GM19043 (cell line): ENCODE results near the gene WNT9B.

ENCODE experiments used
- ATAC-seq: cut with Tn5 transposase; IDR thresholded peaks from one replicate; pipeline ENCODE4 v1.9.1; 2021; ENCODE audit warnings: low read depth; ENCODE audit not compliant: unreplicated experiment

The WNT9B gene

DNA sequence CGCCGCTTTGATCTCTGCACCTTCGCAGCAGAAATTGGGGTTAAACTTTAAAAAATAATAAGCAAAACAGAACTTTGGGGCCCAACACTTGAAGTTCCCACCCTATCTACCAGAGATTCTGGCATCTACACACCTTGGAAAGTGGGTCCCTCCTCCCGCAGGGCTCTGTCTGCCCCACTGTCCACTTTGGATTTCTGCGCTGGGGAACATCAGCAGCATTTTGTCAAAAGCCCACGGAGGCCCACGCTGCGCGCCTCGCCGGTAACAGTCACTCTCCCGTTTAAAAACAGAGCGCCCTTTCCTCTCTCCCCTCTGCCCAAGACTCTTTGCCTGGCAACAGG lies 725 bp upstream of the WNT9B start:
- ATAC-seq: no peak

DNA sequence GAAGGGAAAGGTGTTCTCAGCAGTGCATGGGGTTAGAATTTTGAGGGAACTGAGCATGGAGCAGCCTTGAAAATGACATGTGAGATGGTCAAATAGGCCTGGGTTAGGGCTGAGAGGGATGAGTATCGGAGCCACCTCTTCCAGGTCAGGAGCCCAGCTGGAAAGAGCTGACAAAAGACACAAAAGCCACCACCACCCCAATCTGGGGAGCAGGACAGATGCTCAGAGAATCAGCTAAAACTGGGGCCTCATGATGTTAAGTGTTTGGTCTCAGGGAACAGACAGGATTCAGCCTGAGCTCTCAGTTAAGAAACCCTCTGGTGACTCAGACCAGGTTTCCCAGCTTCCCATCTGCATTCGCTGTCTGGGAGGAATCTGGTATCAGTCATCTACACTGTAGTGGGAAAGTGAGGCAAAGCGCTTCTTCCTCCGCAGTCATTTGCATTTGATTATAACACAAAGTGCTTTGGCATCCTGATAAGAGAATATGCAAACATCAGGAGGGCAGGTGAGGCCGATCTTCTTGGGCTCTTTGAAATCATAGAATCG lies 2.6 kb downstream of the WNT9B start:
- ATAC-seq: no peak

DNA sequence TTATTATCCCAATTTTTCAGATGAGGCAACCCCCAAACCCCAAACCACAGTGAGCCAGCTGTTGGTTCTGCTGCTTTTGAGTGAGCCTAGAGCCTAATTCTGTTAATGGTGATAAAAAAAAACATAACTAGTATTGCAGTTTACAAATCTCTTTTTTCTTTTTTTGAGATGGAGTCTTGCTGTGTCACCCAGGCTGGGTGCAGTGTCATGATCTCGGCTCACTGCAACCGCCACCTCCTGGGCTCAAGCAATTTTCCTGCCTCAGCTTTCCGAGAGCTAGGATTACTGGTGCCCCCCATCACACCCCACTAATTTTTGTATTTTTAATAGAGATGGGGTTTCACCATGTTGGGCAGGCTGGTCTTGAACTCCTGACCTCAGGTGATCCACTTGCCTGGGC lies 3.1 kb downstream of the WNT9B start:
- no peak for ATAC-seq

DNA sequence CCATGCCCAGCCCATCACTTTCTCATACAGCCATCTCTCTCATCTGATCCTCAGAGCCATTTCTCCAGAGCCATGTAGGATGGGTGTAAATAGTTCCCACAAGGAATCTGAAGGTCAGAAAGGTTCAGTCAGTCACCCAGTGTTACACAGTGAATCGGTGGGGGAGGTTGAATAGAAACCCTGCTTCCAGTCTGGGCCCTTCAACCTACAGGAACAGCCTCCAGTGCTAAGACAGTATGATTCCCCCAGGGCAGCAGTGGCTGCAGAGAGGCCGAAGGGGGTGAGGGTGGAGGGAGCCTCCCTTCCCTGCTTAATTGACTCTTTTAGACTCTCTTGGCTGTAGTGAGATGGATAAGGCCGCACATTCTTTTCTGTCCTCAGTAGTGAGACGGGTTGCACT lies 3.6 kb downstream of the WNT9B start:
- ATAC-seq: no peak

DNA sequence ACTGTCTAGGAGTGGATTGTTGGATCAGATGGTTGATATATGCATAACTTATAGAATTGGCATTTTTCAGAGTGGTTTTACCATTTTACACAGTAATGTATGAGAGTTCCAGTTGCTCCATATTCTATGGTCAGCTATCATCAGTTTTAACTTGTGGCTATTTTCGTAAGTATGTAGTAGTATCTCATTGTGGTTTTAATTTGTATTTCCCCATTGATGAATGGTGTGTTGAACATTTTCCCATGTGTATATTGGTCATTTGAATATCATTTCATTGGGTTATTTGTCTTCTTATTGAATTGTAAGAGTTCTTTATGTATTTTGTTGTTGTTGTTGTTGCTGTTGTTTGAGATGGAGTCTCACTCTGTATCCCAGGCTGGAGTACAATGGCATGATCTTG lies 6.2 kb downstream of the WNT9B start:
- ATAC-seq: no peak

DNA sequence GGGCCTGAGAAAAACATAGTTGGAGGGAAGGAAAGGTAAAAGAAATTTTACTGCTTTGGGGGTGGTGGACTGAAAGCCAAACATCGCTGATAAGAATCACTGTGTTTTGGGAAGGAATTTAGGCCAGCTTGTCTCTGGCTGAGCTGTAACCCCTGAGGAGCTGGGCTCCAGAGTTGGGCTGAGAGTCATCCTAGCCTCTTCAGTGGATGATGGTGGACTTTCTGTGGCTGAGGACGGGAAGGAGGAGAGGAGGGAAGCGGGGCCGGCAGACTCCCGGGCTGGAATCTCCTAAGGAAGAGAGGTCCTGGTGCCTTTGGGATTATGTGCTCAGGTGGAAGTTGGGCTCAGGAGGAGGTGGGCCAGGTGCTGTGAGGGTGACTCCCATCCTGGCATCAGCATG lies 8.6 kb downstream of the WNT9B start:
- no peak for ATAC-seq

DNA sequence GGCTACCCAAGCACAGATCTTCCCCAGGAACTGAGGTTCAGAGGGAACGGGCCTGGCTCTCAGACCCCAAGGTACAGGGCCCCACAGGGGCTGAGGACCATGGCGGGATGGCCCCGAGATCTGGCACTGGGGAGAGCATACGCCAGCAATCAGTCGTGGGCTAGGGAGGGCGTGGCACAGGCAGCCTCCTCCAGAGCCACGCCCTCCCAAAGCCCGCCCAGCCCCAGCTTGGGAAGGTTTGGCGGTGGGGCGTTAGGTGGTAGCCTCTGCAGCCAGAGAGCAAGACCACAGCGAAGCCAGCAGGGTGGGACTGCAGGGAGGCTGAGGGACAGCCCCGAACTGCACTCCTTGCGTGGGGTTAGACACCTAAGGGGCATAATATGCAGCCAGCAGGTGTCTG lies 11.6 kb downstream of the WNT9B start:
- ATAC-seq: no peak

DNA sequence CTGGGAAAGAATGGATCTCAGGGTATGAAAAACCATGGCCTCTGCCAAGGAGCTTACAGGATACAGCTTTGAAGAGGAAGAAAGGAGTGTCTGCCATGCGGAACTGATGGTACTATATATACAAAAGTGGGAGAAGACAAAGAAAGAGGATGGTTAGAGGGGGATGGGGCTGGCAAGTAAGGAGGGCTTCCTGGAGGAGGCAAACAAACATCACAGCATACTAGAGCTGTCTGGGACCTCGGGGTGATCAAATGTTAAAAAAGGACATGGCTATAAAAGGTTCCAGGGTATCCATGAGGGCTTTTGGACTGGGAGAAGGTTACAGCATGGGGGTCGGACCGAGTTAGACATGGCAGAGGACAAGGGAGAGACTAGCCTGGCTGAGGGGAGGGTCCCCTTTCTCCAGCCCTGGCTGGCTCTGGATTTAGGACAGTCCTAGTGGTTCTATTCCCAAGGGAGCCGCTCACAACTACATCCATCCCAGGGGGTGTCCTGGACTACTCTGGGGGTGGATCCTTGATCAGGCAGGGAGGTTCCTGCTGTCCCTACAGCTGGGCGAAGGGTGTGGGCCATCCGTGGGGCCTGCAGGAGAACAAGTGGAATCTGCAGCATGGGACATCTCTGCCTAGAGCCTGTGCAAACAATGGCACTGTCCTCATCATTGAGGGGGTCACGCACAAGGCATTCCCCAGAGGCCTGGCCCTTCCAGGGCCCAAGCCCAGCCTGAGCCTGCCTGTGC lies 12.2 kb downstream of the WNT9B start:
- ATAC-seq: no peak

DNA sequence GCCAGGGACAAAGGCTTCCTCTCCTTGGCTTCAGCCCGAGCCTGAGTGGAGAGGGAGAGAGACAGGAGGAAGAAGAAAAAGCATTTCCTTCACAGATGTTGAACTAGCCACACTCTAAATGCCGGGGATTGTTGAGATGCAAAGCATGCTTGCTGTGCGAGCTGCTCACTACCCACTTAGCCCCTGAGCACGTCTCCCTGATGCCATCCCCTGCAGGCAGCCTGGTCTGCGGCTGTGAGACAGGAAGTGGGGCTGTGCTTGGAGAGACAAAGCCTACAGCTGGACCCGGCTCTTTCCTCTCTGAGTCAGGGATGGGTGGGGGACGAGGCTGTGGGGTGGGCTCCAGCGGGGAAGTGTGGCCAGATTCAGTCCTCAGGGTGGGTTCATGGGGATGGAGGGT lies 13.7 kb downstream of the WNT9B start:
- no peak for ATAC-seq

DNA sequence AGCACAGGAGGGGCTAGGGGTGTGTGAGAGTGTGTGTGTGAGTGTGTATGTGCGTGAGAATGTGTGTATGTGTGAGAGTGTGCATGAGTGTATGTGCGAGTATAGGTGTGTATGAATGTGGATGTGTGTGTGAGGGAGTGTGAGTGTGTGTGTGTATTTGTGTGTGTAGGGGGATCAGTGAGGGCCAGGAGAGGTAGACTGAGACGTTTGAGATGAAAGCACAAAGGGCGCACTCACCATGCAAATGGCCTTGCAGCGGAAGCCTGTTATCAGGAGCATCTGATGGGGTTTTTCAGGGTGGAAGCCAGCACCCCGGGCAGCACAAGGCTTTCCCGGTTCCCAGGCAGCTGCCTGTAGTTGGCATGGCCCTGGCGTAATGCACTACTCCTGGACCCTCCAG lies 14.9 kb downstream of the WNT9B start:
- no peak for ATAC-seq

DNA sequence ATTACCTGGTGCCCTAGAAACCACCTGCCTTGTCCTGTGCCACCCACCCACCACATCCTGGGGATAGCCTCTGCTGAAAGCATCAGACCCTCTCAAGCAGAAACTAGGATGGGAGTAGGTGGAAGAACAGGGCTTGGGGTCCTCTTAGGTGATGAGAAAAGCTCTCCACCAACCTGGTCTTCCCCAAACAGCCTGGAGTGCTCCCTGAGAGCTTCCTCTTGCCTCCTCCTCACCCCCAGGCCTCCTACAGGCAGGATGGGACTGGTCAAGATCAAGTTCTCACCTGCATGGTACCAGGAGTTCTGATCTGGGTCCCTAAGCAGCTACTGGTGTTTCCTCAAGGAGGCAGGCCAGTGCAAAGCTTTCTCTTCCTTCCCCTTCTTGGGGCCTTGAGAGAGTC lies 15.4 kb downstream of the WNT9B start:
- ATAC-seq: no peak

DNA sequence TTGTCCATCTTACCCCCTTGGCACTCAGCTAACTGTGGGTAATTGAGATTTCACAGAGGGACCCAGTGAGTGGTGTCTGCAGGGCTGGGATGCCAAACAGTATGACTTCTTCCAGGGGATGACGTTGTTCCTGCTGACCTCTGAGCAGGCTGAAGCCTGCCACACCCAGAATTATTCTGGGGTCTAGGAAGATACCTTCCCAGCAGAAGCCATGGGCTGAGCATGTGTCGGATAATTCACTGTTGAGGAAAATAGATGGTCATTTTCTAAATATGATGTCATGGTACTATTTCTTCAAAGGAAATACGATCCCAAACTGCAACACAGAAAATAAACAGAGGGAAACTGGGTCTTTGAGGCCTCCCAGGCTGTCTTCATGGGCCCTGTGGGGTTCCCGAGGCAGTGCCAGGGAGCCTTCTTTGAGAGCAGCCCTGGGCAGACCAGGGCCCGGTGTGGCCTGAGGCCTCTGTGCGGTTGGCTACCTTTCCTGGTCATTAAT lies 17.4 kb downstream of the WNT9B start:
- no peak for ATAC-seq

DNA sequence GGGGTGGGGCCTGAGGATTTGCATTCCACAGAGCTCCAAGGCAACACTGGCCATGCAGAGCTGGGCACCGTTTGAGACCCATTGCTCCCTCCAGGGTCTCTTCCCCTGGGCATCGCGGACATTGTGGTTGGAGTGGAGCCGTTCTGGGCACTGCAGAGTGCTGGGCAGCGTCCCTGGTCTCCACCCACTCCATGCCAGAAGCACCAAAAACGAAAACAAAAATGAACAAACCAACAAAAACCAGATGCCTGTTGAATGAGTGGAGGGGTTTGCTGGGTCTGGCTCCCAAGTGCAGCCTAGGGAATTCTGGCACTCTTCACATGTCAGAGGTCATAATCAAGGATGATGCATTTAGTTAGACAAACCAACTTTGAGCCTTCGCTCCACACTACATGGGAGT lies 17.9 kb downstream of the WNT9B start:
- ATAC-seq: no peak

DNA sequence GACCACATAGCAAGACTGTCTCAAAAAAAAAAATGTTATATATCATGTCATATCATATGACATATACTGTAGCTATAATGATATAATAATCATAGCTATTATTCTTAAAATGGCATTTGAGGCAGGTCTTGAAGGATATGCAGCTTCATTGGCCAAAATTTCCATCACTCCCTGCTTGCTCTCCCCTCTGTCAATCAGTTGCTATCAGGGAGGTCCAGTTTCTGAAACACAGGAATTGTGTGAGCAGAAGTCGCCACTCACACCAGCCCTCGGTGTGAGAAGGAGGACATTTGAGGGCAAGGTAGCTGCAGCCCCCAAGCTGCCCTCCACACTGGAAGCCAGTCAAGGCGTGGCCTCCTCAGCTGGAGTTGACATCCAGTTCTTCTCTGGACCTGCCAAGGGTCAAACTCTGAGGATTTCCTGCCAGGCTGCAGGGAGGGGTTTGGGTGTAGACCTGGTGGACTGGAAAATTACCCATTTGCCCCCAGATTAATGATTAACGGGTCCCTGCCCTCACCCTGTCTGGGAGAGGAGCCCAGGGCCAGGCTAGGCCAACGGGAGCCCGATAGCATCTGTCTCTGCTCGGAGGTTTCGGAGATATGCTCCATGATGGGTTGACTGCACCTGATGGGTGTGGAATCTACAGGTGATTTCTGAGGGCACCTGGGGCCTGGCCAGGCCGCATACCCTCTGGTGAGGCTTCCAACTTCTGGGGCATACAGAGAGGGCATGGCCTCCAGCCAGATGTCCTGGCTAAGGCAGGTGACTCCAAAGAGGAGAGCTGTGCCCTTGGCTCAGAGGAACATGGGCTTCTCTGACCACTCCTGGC lies 18.8 kb downstream of the WNT9B start:
- no peak for ATAC-seq

DNA sequence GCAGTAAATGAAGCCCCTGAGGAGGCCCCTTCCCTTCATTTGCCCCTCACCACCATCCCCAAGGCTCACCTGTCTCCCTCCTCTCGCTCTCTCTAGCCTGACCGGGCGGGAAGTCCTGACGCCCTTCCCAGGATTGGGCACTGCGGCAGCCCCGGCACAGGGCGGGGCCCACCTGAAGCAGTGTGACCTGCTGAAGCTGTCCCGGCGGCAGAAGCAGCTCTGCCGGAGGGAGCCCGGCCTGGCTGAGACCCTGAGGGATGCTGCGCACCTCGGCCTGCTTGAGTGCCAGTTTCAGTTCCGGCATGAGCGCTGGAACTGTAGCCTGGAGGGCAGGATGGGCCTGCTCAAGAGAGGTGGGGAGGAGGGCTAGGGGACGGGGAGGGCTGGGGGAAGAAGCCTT lies 21.0 kb downstream of the WNT9B start:
- no peak for ATAC-seq

DNA sequence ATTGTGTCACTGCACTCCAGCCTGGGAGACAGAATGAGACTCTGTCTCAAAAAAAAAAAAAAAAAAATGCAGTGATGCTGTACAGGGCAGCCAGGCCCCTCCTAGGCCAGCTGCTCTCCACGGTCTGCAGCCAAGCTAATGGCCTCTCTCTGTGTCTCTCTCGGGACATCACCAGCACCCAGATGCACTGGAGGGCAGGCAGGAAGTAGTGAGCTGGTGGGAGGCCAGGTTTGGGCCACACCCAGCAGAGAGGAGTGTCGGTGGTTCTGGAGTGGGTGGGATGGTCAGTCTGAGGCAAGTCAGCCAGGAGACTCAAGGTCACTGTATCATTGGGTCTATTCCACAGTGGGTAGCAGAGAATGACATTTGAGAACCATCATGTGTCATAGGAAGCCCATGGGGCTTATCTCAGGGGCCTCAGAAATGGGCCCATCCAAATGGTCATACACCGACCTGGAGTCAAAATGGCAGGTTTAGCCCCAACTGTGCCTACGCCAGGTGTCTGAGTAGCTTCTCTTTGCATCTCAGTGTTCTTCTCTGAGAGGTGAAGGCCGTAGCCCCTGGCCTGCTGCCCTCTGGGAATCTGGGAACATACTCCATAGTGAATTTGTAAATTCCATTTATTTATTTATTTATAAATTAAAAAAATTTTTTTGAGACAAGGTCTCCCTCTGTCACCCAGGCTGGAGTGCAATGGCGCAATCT lies 22.7 kb downstream of the WNT9B start:
- no peak for ATAC-seq

DNA sequence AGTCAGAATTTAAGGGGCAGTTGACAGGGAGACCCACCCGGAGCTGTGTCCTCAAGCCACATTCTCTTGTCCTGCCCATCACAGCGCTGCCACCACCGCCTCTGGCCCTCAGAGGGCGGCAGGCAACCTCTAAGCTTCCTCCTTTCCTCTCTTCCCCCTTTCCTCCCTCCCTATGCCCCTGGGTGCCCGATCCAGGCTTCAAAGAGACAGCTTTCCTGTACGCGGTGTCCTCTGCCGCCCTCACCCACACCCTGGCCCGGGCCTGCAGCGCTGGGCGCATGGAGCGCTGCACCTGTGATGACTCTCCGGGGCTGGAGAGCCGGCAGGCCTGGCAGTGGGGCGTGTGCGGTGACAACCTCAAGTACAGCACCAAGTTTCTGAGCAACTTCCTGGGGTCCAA lies 23.5 kb downstream of the WNT9B start:
- no peak for ATAC-seq

DNA sequence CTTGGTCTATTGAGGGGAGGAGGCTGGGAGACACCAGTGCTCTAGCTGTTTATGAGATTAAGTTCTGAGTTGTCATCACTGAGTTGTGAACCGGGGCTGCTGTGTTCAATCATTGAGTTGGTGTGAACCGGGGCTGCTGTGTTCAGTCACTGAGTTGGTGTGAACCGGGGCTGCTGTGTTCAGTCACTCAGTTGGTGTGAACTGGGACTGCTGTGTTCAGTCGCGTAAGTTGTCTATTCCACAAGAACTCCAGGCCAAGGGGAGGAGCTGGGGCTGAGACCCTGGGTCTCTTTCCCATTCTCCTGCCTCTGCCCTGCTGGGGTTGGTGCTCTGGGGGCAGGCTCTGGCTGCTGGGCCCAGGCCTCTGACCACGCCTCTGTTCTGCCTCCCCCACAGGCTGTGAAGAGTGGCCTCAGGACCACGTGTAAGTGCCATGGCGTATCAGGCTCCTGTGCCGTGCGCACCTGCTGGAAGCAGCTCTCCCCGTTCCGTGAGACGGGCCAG lies 24.5 kb downstream of the WNT9B start:
- no peak for ATAC-seq

DNA sequence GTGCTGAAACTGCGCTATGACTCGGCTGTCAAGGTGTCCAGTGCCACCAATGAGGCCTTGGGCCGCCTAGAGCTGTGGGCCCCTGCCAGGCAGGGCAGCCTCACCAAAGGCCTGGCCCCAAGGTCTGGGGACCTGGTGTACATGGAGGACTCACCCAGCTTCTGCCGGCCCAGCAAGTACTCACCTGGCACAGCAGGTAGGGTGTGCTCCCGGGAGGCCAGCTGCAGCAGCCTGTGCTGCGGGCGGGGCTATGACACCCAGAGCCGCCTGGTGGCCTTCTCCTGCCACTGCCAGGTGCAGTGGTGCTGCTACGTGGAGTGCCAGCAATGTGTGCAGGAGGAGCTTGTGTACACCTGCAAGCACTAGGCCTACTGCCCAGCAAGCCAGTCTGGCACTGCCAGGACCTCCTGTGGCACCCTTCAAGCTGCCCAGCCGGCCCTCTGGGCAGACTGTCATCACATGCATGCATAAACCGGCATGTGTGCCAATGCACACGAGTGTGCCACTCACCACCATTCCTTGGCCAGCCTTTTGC lies 25.0 kb downstream of the WNT9B start:
- no peak for ATAC-seq

DNA sequence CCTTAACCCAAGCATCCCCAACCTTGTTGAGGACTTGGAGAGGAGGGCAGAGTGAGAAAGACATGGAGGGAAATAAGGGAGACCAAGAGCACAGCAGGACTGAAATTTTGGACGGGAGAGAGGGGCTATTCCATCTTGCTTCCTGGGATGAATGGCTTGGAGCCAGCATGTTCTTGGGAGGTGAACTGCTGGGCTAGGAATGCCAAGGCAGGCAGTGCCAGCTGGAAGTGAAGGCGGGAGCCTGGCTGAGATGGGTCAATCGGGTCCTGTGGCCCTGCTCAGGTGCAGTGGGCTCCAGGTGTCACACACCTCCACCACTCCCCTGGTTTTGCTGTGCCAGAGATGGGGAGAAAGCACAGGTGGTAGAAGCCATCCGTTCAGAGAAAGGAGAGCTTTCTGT lies 25.5 kb downstream of the WNT9B start:
- no peak for ATAC-seq

DNA sequence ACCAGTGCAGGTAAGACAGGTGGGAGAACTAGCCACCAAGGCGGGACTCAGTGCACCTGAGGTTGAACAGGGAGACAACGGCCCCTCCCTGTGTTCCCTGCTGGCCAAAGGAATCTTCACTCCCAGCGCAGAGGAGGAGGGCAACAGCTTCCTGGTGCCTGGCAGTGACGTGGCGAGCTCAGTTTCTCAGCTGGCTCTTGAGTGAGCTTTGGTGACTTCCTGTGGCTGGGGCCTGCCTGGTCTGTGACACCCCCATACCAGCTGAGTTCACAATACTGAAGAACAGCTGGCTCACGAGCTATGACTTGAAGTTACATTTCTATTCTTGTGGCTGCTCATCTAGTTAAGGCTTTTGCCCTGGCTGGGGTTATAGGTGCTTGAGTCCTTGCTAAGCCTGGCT lies 26.1 kb downstream of the WNT9B start:
- no peak for ATAC-seq
